UCSD-AML1 (cell line): ENCODE results near the gene DGCR2.
"Not testable (repeated sequence)": the region's sequence is repeated elsewhere in the genome, so short reads cannot be mapped to it uniquely, and the experiment has no call there.

ENCODE experiments used
- DNase-seq: peaks from one replicate; lab custom pipeline; 2025; ENCODE audit not compliant: unreplicated experiment; lab: John Stamatoyannopoulos, UW

Gene DGCR2

DNA sequence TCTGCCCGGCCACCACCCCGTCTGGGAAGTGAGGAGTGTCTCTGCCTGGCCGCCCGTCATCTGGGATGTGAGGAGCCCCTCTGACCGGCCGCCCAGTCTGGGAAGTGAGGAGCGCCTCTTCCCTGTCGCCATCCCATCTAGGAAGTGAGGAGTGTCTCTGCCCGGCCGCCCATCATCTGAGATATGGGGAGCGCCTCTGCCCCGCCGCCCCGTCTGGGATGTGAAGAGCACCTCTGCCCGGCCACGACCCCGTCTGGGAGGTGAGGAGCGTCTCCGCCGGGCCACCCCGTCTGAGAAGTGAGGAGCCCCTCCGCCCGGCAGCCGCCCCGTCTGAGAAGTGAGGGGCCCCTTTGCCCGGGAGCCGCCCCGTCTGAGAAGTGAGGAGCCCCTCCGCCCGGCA lies 38.1 kb downstream of the DGCR2 start:
- not testable (repeated sequence) for DNase-seq

GRCh38 chr22:19082793-19083192 lies 39.4 kb downstream of the DGCR2 start:
- no peak for DNase-seq

GRCh38 chr22:19082101-19082500 lies 40.1 kb downstream of the DGCR2 start:
- no peak for DNase-seq

- no peak for DNase-seq
These were observed 40.9 kb downstream of the DGCR2 start for GRCh38 chr22:19081351-19081750.

- DNase-seq: no peak
These were observed 41.4 kb downstream of the DGCR2 start for GRCh38 chr22:19080853-19081252.

DNA sequence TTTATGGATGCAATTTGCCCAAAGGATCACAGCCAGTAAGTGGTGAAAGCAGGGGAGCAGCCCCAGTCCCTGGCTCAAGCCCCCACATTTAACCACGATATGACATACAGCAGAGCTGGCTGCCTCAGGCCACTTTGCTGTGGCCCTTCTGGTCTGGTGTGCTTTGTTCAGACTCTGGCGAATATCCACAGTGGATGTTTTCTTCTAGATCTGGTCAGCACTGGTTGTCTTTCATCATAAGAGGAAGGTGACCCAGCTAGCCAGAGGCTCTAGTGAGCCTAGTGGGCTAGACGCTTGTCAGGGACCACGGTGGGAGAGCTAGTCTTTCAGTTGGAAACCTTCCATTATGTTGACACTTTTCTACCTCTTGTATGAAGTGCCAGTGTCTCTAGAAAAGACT lies 42.5 kb downstream of the DGCR2 start:
- no peak for DNase-seq

DNA sequence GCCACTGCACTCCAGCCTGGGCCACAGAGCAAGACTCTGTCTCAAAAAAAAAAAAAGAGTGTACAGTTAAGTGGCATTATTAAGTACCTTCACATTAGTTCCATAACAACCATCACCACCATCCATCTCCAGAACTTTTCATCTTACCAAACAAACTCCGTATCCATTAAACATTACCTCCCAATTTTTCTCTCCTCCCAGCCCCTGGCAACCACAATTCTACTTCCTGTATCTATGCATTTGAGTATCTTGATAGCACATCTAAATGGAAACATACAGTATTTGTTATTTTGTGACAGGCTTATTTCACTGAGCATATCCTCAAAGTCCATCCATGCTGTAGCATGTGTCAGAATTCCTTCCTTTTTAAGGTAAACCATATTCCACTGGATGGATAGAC lies 46.8 kb downstream of the DGCR2 start:
- no peak for DNase-seq

DNA sequence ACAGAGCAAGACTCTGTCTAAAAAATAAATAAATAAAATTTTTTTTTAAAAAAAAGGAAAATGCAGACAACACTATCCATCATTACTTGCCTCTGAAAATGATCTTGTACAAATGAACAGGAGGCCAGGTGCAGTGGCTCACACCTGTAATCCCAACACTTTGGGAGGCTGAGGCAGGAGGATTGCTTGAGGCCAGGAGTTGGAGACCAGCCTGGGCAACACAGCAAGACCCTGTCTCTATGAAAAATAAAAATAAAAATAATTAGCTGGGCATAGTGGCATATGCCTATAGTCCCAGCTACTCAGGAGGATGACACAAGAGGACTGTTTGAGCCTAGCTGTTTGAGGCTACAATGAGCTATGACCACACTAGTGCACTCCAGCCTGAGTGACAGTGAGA lies 49.4 kb downstream of the DGCR2 start:
- not testable (repeated sequence) for DNase-seq

GRCh38 chr22:19070397-19071169 lies 51.6 kb downstream of the DGCR2 start:
- DNase-seq: no peak

- no peak for DNase-seq
These were observed 52.8 kb downstream of the DGCR2 start for GRCh38 chr22:19069451-19069850.

DNA sequence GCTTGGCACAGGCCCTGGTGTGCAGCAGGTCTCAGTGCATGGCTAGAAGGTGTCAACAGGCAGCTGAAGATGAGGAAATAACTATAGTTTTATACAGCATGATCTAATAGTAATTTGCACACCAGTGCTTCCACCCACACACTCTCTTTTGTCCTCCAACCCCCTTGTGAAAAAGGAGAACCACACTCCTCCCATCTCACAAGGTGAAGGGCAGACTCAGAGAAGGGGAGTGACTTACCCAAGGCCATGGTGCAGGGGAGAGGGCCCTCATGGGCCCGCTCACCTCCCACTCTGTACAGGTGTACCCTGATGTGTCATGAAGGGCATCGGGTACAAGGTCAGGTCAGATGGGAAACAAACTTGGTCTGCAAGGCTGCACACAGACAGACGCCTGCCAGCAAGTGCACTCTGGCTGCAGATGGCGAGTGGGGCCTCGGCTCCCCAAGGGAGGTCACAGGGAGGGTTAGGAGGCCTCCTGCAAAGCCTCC lies 53.4 kb downstream of the DGCR2 start:
- DNase-seq: no peak

- DNase-seq: no peak
These were observed 54.4 kb downstream of the DGCR2 start for GRCh38 chr22:19067696-19068348.

- no peak for DNase-seq
These were observed 55.5 kb downstream of the DGCR2 start for GRCh38 chr22:19066531-19067271.

- DNase-seq: no peak
These were observed 56.3 kb downstream of the DGCR2 start for GRCh38 chr22:19065929-19066328.

GRCh38 chr22:19065298-19065859 lies 56.8 kb downstream of the DGCR2 start:
- no peak for DNase-seq

GRCh38 chr22:19064354-19065054 lies 57.7 kb downstream of the DGCR2 start:
- DNase-seq: no peak

GRCh38 chr22:19063581-19064353 lies 58.4 kb downstream of the DGCR2 start:
- no peak for DNase-seq

DNA sequence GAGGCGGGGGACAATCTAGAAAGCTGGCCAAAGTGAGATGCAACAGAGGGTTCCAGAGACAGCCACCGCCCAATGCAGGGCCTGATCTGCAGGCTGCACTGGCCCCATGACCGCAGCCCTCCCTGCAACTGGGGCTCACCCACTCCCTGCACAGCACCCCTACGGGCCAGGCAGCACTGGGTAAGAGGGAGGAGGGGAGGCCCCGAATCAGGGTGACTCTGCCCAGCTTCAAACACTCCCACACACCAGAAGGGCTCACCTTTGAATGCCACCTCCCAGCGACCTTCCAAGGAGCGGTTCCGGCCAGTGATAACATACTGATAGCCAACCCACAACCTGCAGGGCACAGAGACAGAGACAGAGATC lies 59.3 kb downstream of the DGCR2 start:
- no peak for DNase-seq

- DNase-seq: no peak
These were observed 59.9 kb downstream of the DGCR2 start for GRCh38 chr22:19062139-19062942.
